Islet of Langerhans (tissue), 1 donor: ENCODE data around the gene SPATS2.

Experiments used
- FAIRE-seq: peaks from one replicate; lab custom pipeline; 2011; peaks lifted over from hg19 to GRCh38; lab: Jason Lieb, UNC

Gene SPATS2

GRCh38 chr12:49336645-49337584 lies 30.3 kb upstream of the SPATS2 start, which contains the start of gene C1QL4:
Gene C1QL4 (minus strand): TSS chr12:49337188. CDS start chr12:49336477, 711 bp downstream.
- FAIRE-seq, result no peak

GRCh38 chr12:49338830-49339463 lies 28.3 kb upstream of the SPATS2 start:
- no peak for FAIRE-seq

DNA sequence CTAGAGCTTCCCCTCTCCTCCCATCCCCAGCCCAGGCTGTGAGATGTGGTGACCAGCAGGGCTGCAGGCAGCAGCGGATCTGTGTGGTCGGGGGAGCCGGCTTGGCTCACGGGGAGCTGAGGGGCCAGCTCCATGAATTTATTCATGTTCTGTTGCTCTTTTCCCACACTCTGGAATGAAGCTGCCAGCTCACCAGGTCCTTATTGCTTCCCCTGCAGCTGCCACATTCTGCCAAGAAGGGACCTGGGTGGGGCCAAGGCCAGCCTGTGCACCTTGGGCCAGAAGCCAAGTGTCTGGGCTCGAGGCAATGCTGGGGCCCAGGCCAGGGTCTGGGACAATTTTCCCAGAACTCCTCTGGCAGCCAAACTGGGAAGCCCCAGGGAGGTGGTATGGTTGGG lies 27.8 kb upstream of the SPATS2 start:
- no peak for FAIRE-seq

- FAIRE-seq, result no peak
These were observed 27.0 kb upstream of the SPATS2 start for GRCh38 chr12:49340095-49340870.

GRCh38 chr12:49340971-49341776 lies 26.1 kb upstream of the SPATS2 start:
- no peak for FAIRE-seq

- FAIRE-seq, result no peak
These were observed 25.5 kb upstream of the SPATS2 start for GRCh38 chr12:49341777-49342065.

GRCh38 chr12:49342066-49342913 lies 25.0 kb upstream of the SPATS2 start:
- FAIRE-seq, result no peak

DNA sequence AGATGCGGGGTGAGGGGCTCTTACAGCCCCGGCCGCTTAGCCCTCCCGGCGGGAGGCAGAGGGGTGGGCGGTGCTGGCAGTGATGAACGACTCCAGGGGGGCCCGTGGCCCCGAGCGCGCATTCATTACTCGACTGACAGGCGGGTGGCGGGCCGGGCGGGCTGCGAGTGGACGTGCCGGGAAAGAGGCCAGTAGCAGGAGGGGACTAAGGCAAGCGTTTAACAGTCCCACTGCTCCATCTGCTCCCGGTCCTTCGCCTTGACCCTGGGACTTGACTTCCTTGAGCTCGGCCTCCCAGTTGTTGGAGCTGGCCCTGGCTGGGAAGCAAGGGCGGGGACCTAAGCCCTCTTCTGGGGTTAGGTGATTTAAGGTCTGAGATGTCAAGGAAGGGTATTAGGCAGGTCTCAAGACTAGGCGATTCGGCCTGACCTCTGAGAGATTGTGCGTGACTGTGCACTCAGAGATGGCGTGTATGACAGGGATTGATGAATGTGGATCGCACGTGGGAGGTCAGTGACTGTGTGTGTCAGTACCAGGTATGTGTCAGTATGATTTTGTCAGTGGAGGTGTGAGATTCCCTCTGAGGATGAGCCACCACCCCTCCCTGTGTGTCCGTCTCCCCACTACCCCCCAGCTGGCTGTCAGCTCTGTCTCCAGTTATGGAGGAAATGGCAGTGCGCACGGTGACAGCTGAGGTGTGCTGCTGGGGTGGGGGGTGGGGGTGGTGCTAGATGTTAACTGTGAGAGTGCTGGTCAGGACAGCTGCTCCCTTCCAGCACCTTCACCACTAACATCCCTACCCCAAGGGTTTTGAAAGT lies 24.1 kb upstream of the SPATS2 start:
- FAIRE-seq, result no peak

GRCh38 chr12:49344486-49345050 lies 22.7 kb upstream of the SPATS2 start:
- no peak for FAIRE-seq

DNA sequence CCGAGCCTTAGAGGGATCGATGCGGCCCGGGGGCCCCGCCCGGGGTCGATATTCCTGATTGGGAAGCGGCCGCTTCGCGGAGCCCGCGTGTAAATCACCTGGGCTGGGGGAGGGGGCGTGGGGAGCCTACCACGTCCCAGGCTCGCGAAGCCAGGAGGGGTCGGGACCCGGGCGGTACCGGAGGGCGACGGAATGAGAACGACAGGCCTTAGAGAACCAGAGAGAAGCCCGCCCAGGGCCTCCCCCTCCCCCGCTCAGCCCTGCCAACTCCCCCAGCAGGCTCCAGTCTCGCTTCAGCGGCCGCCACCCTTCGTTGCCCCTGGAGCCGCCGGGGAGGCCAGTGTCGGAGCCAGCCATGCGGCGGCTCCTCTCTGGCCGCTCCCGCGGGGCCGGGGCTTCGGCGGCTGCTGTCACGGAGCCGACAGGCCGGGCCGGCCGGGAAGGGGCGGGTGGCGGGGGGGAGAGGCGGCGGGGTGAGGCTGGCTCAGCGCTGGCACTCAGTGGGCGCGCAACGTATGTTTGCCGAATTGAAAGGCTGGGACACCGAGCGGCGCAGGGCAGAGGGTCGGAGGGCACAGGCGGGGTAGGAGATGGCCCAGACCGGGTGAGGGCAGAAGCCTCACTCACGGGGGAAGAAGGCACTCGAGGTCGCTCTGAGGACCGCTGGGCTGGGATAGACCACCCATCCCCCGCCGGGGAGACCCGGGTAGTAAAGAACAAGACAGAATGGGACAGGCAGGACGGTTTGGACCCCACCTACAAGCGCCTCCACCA lies 22.0 kb upstream of the SPATS2 start:
- no peak for FAIRE-seq

- no peak for FAIRE-seq
These were observed 21.2 kb upstream of the SPATS2 start for GRCh38 chr12:49345825-49346658.

DNA sequence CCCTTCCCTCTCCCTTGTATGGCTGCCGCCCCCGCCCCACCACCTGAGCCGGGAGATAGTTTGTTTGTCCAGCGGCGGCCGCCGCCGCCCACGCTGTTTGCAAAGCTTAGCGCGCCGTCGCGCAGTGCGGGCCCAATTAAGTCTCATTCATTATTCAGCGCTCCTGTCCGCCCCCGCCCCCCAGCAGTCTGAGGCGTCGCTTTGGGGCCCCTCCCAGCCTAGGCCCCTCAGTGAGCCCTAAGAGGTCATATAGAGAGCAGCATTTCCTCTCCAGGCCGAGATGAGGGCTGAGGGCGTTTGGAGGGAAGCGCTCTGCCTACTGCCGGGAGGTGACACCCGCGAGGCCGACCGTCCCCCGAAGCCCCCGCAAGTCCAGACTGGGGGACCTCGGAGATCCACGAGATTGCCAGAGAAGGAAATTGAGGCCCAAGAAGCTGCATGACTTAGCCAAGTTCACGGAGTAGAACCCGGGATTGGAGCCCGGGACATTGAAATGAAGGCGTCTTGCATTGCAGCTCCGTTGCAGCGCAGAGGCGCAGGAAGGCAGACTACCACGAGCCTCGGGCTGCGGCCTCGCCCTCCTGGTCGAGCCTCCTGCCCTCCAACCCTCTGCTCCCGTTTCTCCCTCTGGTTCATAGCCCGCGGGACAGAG lies 20.5 kb upstream of the SPATS2 start, which contains the start of gene DNAJC22:
TSS of gene DNAJC22 (plus strand) at position 230 of the 652 bp plus-strand sequence. CDS start 1,985 bp downstream, outside the sequence.
- no peak for FAIRE-seq

GRCh38 chr12:49347311-49348193 lies 19.7 kb upstream of the SPATS2 start:
- FAIRE-seq, result no peak

GRCh38 chr12:49348781-49349180 lies 18.5 kb upstream of the SPATS2 start:
- FAIRE-seq, result no peak

DNA sequence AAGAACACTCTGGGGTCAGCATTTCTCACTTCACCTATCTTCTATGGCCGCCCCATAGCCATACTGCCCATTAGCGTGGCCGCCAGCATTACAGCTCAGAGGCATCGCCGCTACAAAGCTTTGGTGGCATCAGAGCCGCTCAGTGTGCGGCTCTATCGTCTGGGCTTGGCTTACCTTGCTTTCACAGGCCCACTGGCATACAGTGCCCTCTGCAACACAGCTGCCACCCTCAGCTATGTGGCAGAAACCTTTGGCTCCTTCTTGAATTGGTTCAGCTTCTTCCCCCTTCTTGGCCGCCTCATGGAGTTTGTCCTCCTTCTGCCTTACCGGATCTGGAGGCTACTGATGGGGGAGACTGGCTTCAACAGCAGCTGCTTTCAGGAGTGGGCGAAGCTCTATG lies 18.0 kb upstream of the SPATS2 start:
- FAIRE-seq, result no peak

- FAIRE-seq, result no peak
These were observed 14.9 kb upstream of the SPATS2 start for GRCh38 chr12:49352351-49352750.
